IMR-90 (cell line): ENCODE data around the gene MARK2. TPM values are rescaled to one million over a fixed set of nuclear protein-coding genes. Genes with fewer than 3 reads are reported as not detected.

Experiments
- ATAC-seq: fragments of 200-7000 bp; cut with Tn5 transposase; 2 replicates; pipeline ENCODE4 v1.9.1; 2020; ENCODE audit warnings: low read depth, mild to moderate bottlenecking, moderate library complexity
- BruUV-seq: library from RNA; stranded (reverse); fragments of 400-500 nt; replicated peaks from 2 replicates; lab custom pipeline; 2021; lab: Mats Ljungman, UMichigan
- CTCF ChIA-PET: fragments of 300-600 bp; formaldehyde crosslinking; extraction: SDS; loops from one replicate; lab custom pipeline; 2021; ENCODE audit warnings: antibody characterized with exemption; lab: Yijun Ruan, JAX
- POLR2A ChIA-PET: fragments of 300-600 bp; sonication (Branson Sonifier 250); formaldehyde crosslinking; loops from one replicate; lab custom pipeline; 2022; ENCODE audit warnings: antibody characterized with exemption; ENCODE audit not compliant: unreplicated experiment; lab: Charles Lee
- DNase-seq: peaks from one replicate; pipeline ENCODE4 v3.0.0; 2013
- H2AFZ ChIP-seq: replicated peaks from 2 replicates; pipeline ENCODE3; 2013; ENCODE audit warnings: low read length, mild to moderate bottlenecking; ENCODE audit not compliant: poor library complexity
- H2AK5ac ChIP-seq: 2 replicates; pipeline ENCODE4 v1.6.1; 2013; ENCODE audit warnings: low read depth, low read length, inconsistent platforms
- H2AK9ac ChIP-seq: replicated peaks from 2 replicates; pipeline ENCODE3; 2013; ENCODE audit warnings: mild to moderate bottlenecking, low read depth, low read length, moderate library complexity; ENCODE audit not compliant: poor library complexity
- H2BK120ac ChIP-seq: 2 replicates; pipeline ENCODE4 v1.6.1; 2013; ENCODE audit warnings: low read depth, low read length, inconsistent platforms
- H2BK15ac ChIP-seq: 3 replicates; pipeline ENCODE4 v1.6.1; 2013; ENCODE audit warnings: low read depth, low read length, inconsistent platforms
- H2BK20ac ChIP-seq: 2 replicates; pipeline ENCODE4 v1.6.1; 2013; ENCODE audit warnings: low read depth, mild to moderate bottlenecking, inconsistent platforms, low read length, moderate library complexity
- H2BK5ac ChIP-seq: 2 replicates; pipeline ENCODE4 v1.6.1; 2013; ENCODE audit warnings: mild to moderate bottlenecking, low read depth, low read length, inconsistent platforms; ENCODE audit not compliant: poor library complexity, severe bottlenecking
- H3K14ac ChIP-seq: replicated peaks from 2 replicates; pipeline ENCODE4 v1.6.1; 2013; ENCODE audit warnings: low read depth, low read length, inconsistent platforms
- H3K18ac ChIP-seq: 2 replicates; pipeline ENCODE4 v1.6.1; 2013; ENCODE audit warnings: low read depth, low read length, control low read depth
- H3K23ac ChIP-seq: 2 replicates; pipeline ENCODE4 v1.6.1; 2013; ENCODE audit warnings: low read depth, low read length, inconsistent platforms
- H3K27ac ChIP-seq: 2 replicates; pipeline ENCODE4 v1.5.1; 2013; ENCODE audit warnings: mild to moderate bottlenecking, control low read depth, low read length; ENCODE audit not compliant: insufficient read depth
- H3K27me3 ChIP-seq: 2 replicates; pipeline ENCODE4 v1.6.1; 2013; ENCODE audit warnings: low read length; ENCODE audit not compliant: control insufficient read depth, insufficient read depth
- H3K36me3 ChIP-seq: 2 replicates; pipeline ENCODE4 v1.6.1; 2013; ENCODE audit warnings: low read length, mixed read lengths; ENCODE audit not compliant: control insufficient read depth, insufficient read depth
- H3K4ac ChIP-seq: 2 replicates; pipeline ENCODE4 v1.6.1; 2013; ENCODE audit warnings: low read depth, low read length, inconsistent platforms
- H3K4me1 ChIP-seq: 2 replicates; pipeline ENCODE4 v1.6.1; 2013; ENCODE audit warnings: low read length, mixed read lengths; ENCODE audit not compliant: control insufficient read depth, insufficient read depth
- H3K4me2 ChIP-seq: 2 replicates; pipeline ENCODE4 v1.6.1; 2013; ENCODE audit warnings: low read depth, mild to moderate bottlenecking, control low read depth, low read length, moderate library complexity
- H3K4me3 ChIP-seq: 2 replicates; pipeline ENCODE4 v1.5.1; 2013; ENCODE audit warnings: low read depth, mild to moderate bottlenecking, control low read depth, low read length, moderate library complexity; ENCODE audit not compliant: insufficient read depth
- H3K56ac ChIP-seq: 2 replicates; pipeline ENCODE4 v1.6.1; 2013; ENCODE audit warnings: low read length, inconsistent platforms; ENCODE audit not compliant: insufficient read depth; ENCODE audit errors: extremely low read depth
- H3K79me1 ChIP-seq, 2 experiments: 2 replicates each; pipeline ENCODE4 v1.6.1; 2013; ENCODE audit warnings: low read length in 2 of 2, inconsistent platforms in 1 of 2, low read depth in 1 of 2
- H3K9ac ChIP-seq: 2 replicates; pipeline ENCODE4 v1.6.1; 2013; ENCODE audit warnings: low read depth, low read length, control low read depth
- H3K9me1 ChIP-seq: 2 replicates; pipeline ENCODE4 v1.6.1; 2013; ENCODE audit warnings: low read length, inconsistent platforms; ENCODE audit not compliant: insufficient read depth
- H3K9me3 ChIP-seq: 2 replicates; pipeline ENCODE4 v1.6.1; 2013; ENCODE audit warnings: low read length; ENCODE audit not compliant: control insufficient read depth, insufficient read depth
- H4K20me1 ChIP-seq: 2 replicates; pipeline ENCODE4 v1.6.1; 2013; ENCODE audit warnings: low read length, inconsistent platforms; ENCODE audit not compliant: insufficient read depth
- H4K5ac ChIP-seq: 2 replicates; pipeline ENCODE4 v1.6.1; 2013; ENCODE audit warnings: mild to moderate bottlenecking, low read depth, low read length, control low read depth
- H4K8ac ChIP-seq, 2 experiments: 2 replicates each; pipeline ENCODE4 v1.6.1; 2013; ENCODE audit warnings: low read depth in 2 of 2, low read length in 2 of 2, control low read depth in 1 of 2, inconsistent platforms in 1 of 2
- H4K91ac ChIP-seq: 2 replicates; pipeline ENCODE4 v1.6.1; 2013; ENCODE audit warnings: low read depth, low read length, inconsistent platforms; ENCODE audit not compliant: insufficient read depth
- MAZ ChIP-seq: IDR thresholded peaks from 2 replicates; pipeline ENCODE4 v1.6.1; 2012; ENCODE audit warnings: low read depth, mild to moderate bottlenecking, low read length, improper control_type of control experiment, moderate library complexity, borderline replicate concordance
- MXI1 ChIP-seq: IDR thresholded peaks from 2 replicates; pipeline ENCODE4 v1.6.1; 2012; ENCODE audit warnings: low read depth, mild to moderate bottlenecking, low read length, moderate library complexity, borderline replicate concordance
- WGBS, 2 experiments: methylation state at CpG; one replicate each; pipeline versions ENCODE4 v1.1.5 to v1.1.7; 2013; ENCODE audit warnings: missing lambda C conversion rate in 2 of 2; ENCODE audit not compliant: insufficient read length in 1 of 2; ENCODE audit errors: extremely low coverage in 2 of 2; 5-methylcytosine and 5-hydroxymethylcytosine counted together
- dilution Hi-C: fragments of 300-500 bp; cut with HindIII; formaldehyde crosslinking; loops from one replicate; pipeline ENCODE4 v1.14.3; 2018; ENCODE audit warnings: low sequenced_read_pairs; ENCODE audit not compliant: unreplicated experiment
- in situ Hi-C: fragments of 300-500 bp; cut with MboI; formaldehyde crosslinking; loops from 3 replicates; pipeline ENCODE4 v1.14.3; 2019; ENCODE audit warnings: low sequenced_read_pairs, inconsistent platforms, mixed read lengths
- intact Hi-C: fragments of 100-400 bp; cut with micrococcal nuclease; formaldehyde crosslinking; loops from 2 replicates; pipeline ENCODE4 v1.10.0; 2022
- polyA plus RNA-seq, 3 experiments: library from polyadenylated mRNA; depleted of rRNA; stranded (reverse); fragments of >200 nt; gene quantifications; 2 replicates each; pipeline ENCODE4 v1.2.3, GENCODE V29; 2012; ENCODE audit warnings: low replicate concordance in 1 of 3
- total RNA-seq: library from RNA; depleted of rRNA; stranded (reverse); fragments of >200 nt; gene quantifications from 2 replicates; pipeline ENCODE4 v1.2.3, GENCODE V29; 2012

MARK2 gene
- total and polyA plus RNA-seq, 2 of the 4 experiments (the other 2 are of a cell fraction), result 6.6 to 17.3 TPM

DNA sequence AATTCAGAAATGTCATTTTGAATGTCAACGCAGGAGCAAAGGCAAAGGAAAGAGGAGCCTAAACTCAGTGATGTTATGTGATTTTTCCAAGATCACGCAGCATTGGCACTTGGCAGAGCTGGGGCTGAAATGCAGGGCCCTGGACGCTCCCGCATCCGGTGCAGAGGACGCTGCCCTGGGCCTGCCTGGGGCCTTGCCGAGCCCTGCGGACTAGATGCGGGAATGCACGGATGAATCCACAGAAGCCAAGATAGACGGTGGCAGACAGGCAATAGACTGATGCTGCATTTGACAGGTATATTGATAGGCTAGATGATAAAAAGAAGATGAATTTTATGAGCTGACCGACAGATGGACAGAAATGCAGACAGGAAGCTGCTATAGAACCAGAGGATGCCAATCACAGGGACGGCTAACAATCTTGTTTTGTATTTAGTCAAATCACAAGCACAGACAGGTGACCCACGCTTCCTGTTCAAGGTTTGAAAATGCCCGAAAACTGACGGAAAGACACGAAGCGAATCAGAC lies 696 bp upstream of the MARK2 start (continued):
- no peak for TF ChIP-seq MXI1

DNA sequence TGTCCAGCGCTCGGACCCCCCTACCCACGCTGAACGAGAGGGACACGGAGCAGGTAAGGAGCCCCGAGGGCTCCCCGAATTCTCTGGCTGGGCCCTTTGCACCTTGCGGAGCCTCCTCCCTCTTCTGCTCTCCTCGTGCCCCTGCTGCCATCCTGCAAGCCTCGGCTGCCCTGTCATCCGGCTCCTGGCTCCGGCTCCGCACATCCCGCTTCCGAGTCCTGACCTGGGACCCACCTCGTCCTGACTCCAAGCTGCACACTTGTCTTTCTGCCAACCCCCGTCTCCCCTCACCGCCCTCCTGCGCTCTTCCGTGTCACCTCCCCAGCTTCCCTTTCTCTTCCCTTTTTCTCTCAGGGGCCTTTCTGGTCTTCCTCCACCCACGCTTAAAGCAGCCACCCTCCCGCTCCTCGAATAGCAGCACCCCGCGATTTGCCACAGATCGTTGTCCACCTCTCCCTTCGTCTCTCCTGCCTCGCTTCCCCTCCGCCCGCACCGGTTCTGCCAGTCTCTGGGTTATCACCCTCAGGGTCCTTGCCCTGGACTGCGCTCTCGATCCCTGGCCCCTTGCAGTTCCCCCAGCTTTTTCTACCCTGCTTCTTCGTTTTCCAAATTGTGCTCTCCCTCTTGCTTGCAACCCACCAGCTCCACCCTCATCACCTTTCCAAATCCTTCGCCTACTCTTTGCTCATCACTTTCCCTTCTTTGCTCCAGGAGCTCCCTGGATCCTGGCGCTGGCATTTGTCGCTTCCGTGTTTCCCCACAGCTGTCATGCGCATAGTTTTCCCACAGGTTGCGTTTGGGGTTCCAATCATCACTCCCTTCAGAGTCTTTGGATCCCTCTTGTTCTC lies 822 bp downstream of the MARK2 start:
- dilution Hi-C loops, result no loop called here
- BruUV-seq, result no TSS peak
- peaks cover 9 to 48% of the 10 kb centered on the region in 2 experiments; a peak in 3 of 4 replicates for H3K79me1 ChIP-seq
- H3K4me3 ChIP-seq, result peak overlapping the region; percentile 81
- no peak for DNase-seq
- H3K23ac ChIP-seq, result peak overlapping the region; percentile 89
- intact Hi-C loops, result loop anchor here (1.0 kb wide), 1 partner anchor 33 kb away; no protein-coding TSS in a partner anchor
- H3K27me3 ChIP-seq, result no peaks in the 10 kb centered on the region
- H3K4me1 ChIP-seq, result peaks cover 11% of the 10 kb centered on the region
- ATAC-seq, result no peak
- peak overlapping the region; percentile 89 for H3K9ac ChIP-seq
- H2BK15ac ChIP-seq, result no peak overlapping the region
- H2AK9ac ChIP-seq, result peak overlapping the region; percentile 96
- H3K18ac ChIP-seq, result no peak overlapping the region
- H2AK5ac ChIP-seq, result peak overlapping the region; percentile 89
- ChIA-PET POLR2A (no interaction called here), CTCF (no interaction called here)
- peak overlapping the region; percentile 22; the same call in 1 of the 2 replicates for H3K56ac ChIP-seq
- H2AFZ ChIP-seq, result peak overlapping the region; percentile 85
- H4K91ac ChIP-seq, result peak overlapping the region; percentile 21; the same call in 1 of the 2 replicates
- no peaks in the 10 kb centered on the region for H3K9me3 ChIP-seq
- TF ChIP-seq MXI1 (peak; percentile 14; the same call in 1 of the 2 replicates), MAZ (no peak)
- H2BK120ac ChIP-seq, result no peak overlapping the region
- peak overlapping the region; percentile 63 for H3K4ac ChIP-seq
- H4K5ac ChIP-seq, result no peak overlapping the region
- H3K27ac ChIP-seq, result peak overlapping the region; percentile 57
- peak overlapping the region in 1 of 2 experiments; percentile 47; a peak in 1 of 4 replicates for H4K8ac ChIP-seq
- H3K36me3 ChIP-seq, result peaks cover 3% of the 10 kb centered on the region; the same call in 1 of the 2 replicates
- H2BK5ac ChIP-seq, result peak overlapping the region; percentile 18
- H3K14ac ChIP-seq, result peak overlapping the region; percentile 85
- H3K9me1 ChIP-seq, result peaks cover 20% of the 10 kb centered on the region
- no peak overlapping the region for H2BK20ac ChIP-seq
- H3K4me2 ChIP-seq, result peak overlapping the region; percentile 86
- in situ Hi-C loops, result loop anchor here (5.0 kb wide), 2 partner anchors 108 to 308 kb away; no protein-coding TSS in a partner anchor
- H4K20me1 ChIP-seq, result peaks cover 48% of the 10 kb centered on the region
- WGBS, 2 experiments, result 2% methylated on average over 38 of the region's 40 CpGs; no CpG with 5 or more reads in 1 of the 2 experiments
